Neural progenitor cell (in vitro differentiated cells): Measurements from ENCODE around the gene PRDM7.

Source experiments
- CTCF ChIP-seq: fragments of 200-600 bp; sonication (generic); IDR thresholded peaks from 2 replicates; pipeline ENCODE4 v1.5.1; 2017; ENCODE audit warnings: antibody characterized with exemption, mild to moderate bottlenecking
- EZH2phosphoT487 ChIP-seq: fragments of 200-600 bp; sonication (generic); IDR thresholded peaks from 2 replicates; pipeline ENCODE4 v1.6.1; 2017; ENCODE audit warnings: antibody characterized with exemption

- TF ChIP-seq EZH2phosphoT487 (no peak), CTCF (no peak)
Observed at GRCh38 chr16:90034504-90034903, 42.6 kb downstream of the PRDM7 start.
